Measurements from ENCODE around the gene TTL. TPM values are rescaled to one million over a fixed set of nuclear protein-coding genes. Genes with fewer than 3 reads are reported as not detected.
A peak's percentile ranks its signal among the peaks of the same experiment; 100 is the strongest.

Gene TTL
- polyA plus RNA-seq, 1 of the 3 experiments (the other 2 are of a cell fraction), result 15.4 TPM

DNA sequence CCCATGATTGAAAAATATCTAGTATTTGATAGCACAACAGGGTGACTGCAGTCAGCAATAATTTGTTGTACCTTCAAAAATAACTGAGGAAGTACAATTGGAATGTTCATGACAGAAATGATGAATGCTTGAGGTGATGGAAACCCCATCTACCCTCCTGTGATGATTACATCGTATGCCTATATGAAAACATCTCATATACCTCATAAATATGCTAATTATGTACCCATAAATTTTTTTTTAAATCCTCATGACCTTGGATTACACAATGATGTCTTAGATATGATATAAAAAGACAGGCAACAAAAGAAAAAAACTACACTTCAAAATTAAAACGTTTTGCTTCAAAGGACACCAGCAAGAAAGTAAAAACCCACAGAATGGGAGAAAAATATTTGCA, 59.0 kb downstream of the TTL start:
- H3K4me1 ChIP-seq (ENCODE audit: control insufficient read depth in 1 of 2, insufficient read depth in 2 of 2, low read depth in 1 of 2, low read length in 1 of 2), result peaks cover 3 to 5% of the 10 kb centered on the region in 2 experiments; a peak in 2 of 4 replicates
- H3K27me3 ChIP-seq (ENCODE audit: insufficient read depth), result no peaks in the 10 kb centered on the region
- peak overlapping the region; percentile 82; the same call in 1 of the 2 replicates for H3K9ac ChIP-seq
- H2AFZ ChIP-seq (ENCODE audit: low read depth), result peak overlapping the region; percentile 84
- H3K4me2 ChIP-seq, result peak overlapping the region; percentile 90
- no peak for DNase-seq
- peaks cover 36% of the 10 kb centered on the region for H3K79me2 ChIP-seq (ENCODE audit: insufficient read depth)
- POLR2A ChIA-PET, result no interaction called here
- H3K9me2 ChIP-seq, result no peaks in the 10 kb centered on the region
- 52% methylated on average over 2 of the region's 2 CpGs for WGBS (ENCODE audit: low lambda C conversion rate)
- H3K27ac ChIP-seq (ENCODE audit: low read depth in 2 of 2, low read length in 1 of 2), result peak overlapping the region; percentile 79 to 98; a peak in 3 of 4 replicates
- peaks cover 11% of the 10 kb centered on the region for H3F3A ChIP-seq (replicated peaks; ENCODE audit: insufficient read depth)
- no peaks in the 10 kb centered on the region for H3K9me3 ChIP-seq
- CTCF ChIA-PET, result interaction anchor here (0.8 to 1.1 kb wide), 3 partner anchors 52 to 59 kb away, joined by 3 to 4 read pairs (median 3); no protein-coding TSS in a partner anchor
- peak overlapping the region; percentile 97 to 99; a peak in 3 of 4 replicates for H3K4me3 ChIP-seq (ENCODE audit: low read depth in 2 of 2, low read length in 1 of 2)
- 0 out of 2 replicates have a peak, but pooled peaks cover 4% of the 10 kb centered on the region for H4K20me1 ChIP-seq (ENCODE audit: insufficient read depth)
- H3K36me3 ChIP-seq (replicated peaks in 1 of 2; ENCODE audit: control insufficient read depth in 1 of 2, insufficient read depth in 2 of 2, low read length in 1 of 2), result peaks cover 0 to 4% of the 10 kb centered on the region in 2 experiments
- TF ChIP-seq RAD21 (IDR thresholded peaks at IDR 0.05; ENCODE audit: low read length), result no peak
- no peak for TF ChIP-seq GABPA (IDR thresholded peaks at IDR 0.05; ENCODE audit: low read depth)
- no peak for TF ChIP-seq GATA2 (CRISPR knock-in tag; IDR thresholded peaks at IDR 0.05)
- no peak for TF ChIP-seq SMC3 (IDR thresholded peaks at IDR 0.05; ENCODE audit: low read depth, low read length)
- TF ChIP-seq, protein P1, sequence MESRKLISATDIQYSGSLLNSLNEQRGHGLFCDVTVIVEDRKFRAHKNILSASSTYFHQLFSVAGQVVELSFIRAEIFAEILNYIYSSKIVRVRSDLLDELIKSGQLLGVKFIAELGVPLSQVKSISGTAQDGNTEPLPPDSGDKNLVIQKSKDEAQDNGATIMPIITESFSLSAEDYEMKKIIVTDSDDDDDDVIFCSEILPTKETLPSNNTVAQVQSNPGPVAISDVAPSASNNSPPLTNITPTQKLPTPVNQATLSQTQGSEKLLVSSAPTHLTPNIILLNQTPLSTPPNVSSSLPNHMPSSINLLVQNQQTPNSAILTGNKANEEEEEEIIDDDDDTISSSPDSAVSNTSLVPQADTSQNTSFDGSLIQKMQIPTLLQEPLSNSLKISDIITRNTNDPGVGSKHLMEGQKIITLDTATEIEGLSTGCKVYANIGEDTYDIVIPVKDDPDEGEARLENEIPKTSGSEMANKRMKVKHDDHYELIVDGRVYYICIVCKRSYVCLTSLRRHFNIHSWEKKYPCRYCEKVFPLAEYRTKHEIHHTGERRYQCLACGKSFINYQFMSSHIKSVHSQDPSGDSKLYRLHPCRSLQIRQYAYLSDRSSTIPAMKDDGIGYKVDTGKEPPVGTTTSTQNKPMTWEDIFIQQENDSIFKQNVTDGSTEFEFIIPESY (IDR thresholded peaks at IDR 0.05; ENCODE audit: borderline replicate concordance, low read depth), result no peak
- TF ChIP-seq FOXJ3 (CRISPR knock-in tag; IDR thresholded peaks at IDR 0.05), result no peak
- TF ChIP-seq RXRA (IDR thresholded peaks at IDR 0.05; ENCODE audit: borderline replicate concordance, low read depth), result no peak
- no peak for TF ChIP-seq TAF1 (IDR thresholded peaks at IDR 0.05; ENCODE audit: borderline replicate concordance, low read depth, low read length)
- no peak for TF ChIP-seq JUND (IDR thresholded peaks at IDR 0.05)
- TF ChIP-seq MXI1 (IDR thresholded peaks at IDR 0.05; ENCODE audit: low read depth, low read length), result no peak
- TF ChIP-seq FOXM1 (IDR thresholded peaks at IDR 0.05; ENCODE audit: low read depth), result no peak

DNA sequence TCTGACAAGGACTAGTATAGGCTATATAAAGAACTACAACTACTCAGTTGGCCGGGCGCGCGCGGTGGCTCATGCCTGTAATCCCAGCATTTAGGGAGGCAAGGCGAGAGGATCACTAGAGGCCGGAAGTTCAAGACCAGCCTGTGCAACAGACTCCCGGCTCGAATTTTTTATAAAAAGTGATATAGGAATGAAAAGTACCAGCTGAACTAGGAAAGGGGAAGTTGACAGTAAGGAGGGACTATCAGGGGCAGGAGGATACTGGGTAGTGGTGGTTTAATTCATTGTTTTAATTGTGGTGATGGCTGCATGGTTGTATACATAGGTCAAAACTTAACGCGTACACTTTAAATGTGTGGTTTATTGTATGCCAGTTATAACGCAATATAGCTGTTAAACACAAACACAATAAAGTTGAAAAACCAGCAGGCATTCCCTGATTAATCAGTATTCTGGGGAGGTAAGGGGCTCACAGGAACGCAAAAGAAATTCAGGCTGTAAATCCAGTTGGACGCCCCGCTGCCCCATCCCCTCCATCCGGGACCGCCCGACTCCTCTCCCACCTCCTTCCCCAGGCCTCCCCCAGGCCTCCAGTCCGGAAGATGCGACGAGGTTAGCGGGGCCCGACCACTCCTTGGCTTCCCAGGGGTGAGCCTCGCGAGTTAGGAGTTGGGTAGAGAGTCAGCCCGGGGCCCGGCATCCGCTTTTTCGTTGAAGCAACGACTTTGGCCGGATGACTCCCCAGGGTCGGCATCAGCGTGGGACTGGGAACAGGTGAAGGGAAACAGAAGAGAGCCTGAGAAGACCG, 59.6 kb downstream of the TTL start:
- Histone ChIP-seq H3K4me3 (ENCODE audit: low read depth in 2 of 2, low read length in 1 of 2) (peak overlapping the region; percentile 97 to 99), H3K4me2 (peak overlapping the region; percentile 90), H3F3A (replicated peaks; ENCODE audit: insufficient read depth) (peaks cover 11% of the 10 kb centered on the region), H3K79me2 (ENCODE audit: insufficient read depth) (peaks cover 42% of the 10 kb centered on the region), H3K36me3 (replicated peaks in 1 of 2; ENCODE audit: control insufficient read depth in 1 of 2, insufficient read depth in 2 of 2, low read length in 1 of 2) (peaks cover 0 to 8% of the 10 kb centered on the region in 2 experiments), H3K27ac (ENCODE audit: low read depth in 2 of 2, low read length in 1 of 2) (peak overlapping the region; percentile 79 to 98), H3K4me1 (ENCODE audit: control insufficient read depth in 1 of 2, insufficient read depth in 2 of 2, low read depth in 1 of 2, low read length in 1 of 2) (peaks cover 3 to 5% of the 10 kb centered on the region in 2 experiments; a peak in 2 of 4 replicates), H3K27me3 (ENCODE audit: insufficient read depth) (no peaks in the 10 kb centered on the region), H3K9ac (peak overlapping the region; percentile 82), H3K9me3 (no peaks in the 10 kb centered on the region), H4K20me1 (ENCODE audit: insufficient read depth) (0 out of 2 replicates have a peak, but pooled peaks cover 4% of the 10 kb centered on the region), H2AFZ (ENCODE audit: low read depth) (peak overlapping the region; percentile 84), H3K9me2 (no peaks in the 10 kb centered on the region)
- CTCF ChIA-PET, result interaction anchor here (0.8 to 2.8 kb wide), 4 partner anchors 51 to 61 kb away, joined by 3 to 15 read pairs (median 4); no protein-coding TSS in a partner anchor
- POLR2A ChIA-PET, result no interaction called here
- WGBS (ENCODE audit: low lambda C conversion rate), result 17% methylated on average over 27 of the region's 34 CpGs
- DNase-seq, result peak; percentile 88
- TF ChIP-seq, protein P2, sequence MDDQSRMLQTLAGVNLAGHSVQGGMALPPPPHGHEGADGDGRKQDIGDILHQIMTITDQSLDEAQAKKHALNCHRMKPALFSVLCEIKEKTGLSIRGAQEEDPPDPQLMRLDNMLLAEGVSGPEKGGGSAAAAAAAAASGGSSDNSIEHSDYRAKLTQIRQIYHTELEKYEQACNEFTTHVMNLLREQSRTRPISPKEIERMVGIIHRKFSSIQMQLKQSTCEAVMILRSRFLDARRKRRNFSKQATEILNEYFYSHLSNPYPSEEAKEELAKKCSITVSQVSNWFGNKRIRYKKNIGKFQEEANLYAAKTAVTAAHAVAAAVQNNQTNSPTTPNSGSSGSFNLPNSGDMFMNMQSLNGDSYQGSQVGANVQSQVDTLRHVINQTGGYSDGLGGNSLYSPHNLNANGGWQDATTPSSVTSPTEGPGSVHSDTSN (IDR thresholded peaks at IDR 0.05), result 0 out of 2 replicates have a peak, but pooled peaks have one; percentile 5
- no peak for TF ChIP-seq FOSL2 (IDR thresholded peaks at IDR 0.05; ENCODE audit: borderline replicate concordance, low read depth)
- TF ChIP-seq YY1 (IDR thresholded peaks at IDR 0.05; ENCODE audit: low read depth), result 0 out of 2 replicates have a peak, but pooled peaks have one; percentile 17
- TF ChIP-seq, protein P3, sequence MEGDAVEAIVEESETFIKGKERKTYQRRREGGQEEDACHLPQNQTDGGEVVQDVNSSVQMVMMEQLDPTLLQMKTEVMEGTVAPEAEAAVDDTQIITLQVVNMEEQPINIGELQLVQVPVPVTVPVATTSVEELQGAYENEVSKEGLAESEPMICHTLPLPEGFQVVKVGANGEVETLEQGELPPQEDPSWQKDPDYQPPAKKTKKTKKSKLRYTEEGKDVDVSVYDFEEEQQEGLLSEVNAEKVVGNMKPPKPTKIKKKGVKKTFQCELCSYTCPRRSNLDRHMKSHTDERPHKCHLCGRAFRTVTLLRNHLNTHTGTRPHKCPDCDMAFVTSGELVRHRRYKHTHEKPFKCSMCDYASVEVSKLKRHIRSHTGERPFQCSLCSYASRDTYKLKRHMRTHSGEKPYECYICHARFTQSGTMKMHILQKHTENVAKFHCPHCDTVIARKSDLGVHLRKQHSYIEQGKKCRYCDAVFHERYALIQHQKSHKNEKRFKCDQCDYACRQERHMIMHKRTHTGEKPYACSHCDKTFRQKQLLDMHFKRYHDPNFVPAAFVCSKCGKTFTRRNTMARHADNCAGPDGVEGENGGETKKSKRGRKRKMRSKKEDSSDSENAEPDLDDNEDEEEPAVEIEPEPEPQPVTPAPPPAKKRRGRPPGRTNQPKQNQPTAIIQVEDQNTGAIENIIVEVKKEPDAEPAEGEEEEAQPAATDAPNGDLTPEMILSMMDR (IDR thresholded peaks at IDR 0.05), result no peak
- TF ChIP-seq SIN3A (IDR thresholded peaks at IDR 0.05; ENCODE audit: borderline replicate concordance, low read depth, low read length), result 0 out of 2 replicates have a peak, but pooled peaks have one; percentile 50
- TF ChIP-seq RAD21 (IDR thresholded peaks at IDR 0.05; ENCODE audit: low read length), result no peak
- TF ChIP-seq SMC3 (IDR thresholded peaks at IDR 0.05; ENCODE audit: low read depth, low read length), result no peak
- no peak for TF ChIP-seq JUND (IDR thresholded peaks at IDR 0.05)
- peak; percentile 56; the same call in 1 of the 2 replicates for TF ChIP-seq TAF1 (IDR thresholded peaks at IDR 0.05; ENCODE audit: borderline replicate concordance, low read depth, low read length)
- no peak for TF ChIP-seq EZH2phosphoT487 (IDR thresholded peaks at IDR 0.05; ENCODE audit: borderline replicate concordance, low read depth)
- no peak for TF ChIP-seq FOXM1 (IDR thresholded peaks at IDR 0.05; ENCODE audit: low read depth)
- no peak for TF ChIP-seq RFX5 (IDR thresholded peaks at IDR 0.05; ENCODE audit: low read length)
- TF ChIP-seq CHD2 (IDR thresholded peaks at IDR 0.05; ENCODE audit: low read length, partially characterized antibody), result no peak
- peak; percentile 75 for TF ChIP-seq POLR2AphosphoS5 (IDR thresholded peaks at IDR 0.05; ENCODE audit: low read depth, low read length)

Measured in SK-N-SH (cell line).